HG03520 (cell line): ENCODE data around the gene ALPI.

Experiments
- ATAC-seq: cut with Tn5 transposase; IDR thresholded peaks from one replicate; pipeline ENCODE4 v1.9.1; 2021; ENCODE audit warnings: mild to moderate bottlenecking, moderate library complexity; ENCODE audit not compliant: unreplicated experiment

ALPI gene

GRCh38 chr2:232494542-232494941 is 38.6 kb downstream of the ALPI start:
- ATAC-seq: no peak

DNA sequence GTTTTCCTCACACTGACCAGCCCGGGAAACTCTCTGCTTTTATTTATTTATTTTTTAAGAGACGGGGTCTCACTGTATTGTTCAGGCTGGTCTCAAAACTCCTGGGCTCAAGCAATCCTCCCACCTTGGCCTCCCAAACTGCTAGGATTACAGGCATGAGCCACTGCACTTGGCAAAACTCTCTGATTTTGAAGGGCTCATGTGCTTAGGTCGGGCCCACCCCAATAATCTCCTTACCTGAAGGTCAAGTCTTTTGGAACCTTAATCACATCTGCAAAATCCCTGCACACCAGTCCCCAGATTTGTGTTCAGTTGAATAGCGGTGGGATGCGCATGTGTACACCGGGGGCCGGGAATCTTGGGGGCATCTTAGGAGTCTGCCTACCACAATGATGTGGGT is 39.3 kb downstream of the ALPI start:
- no peak for ATAC-seq

- no peak for ATAC-seq
These were observed 40.7 kb downstream of the ALPI start for GRCh38 chr2:232496501-232497270.

DNA sequence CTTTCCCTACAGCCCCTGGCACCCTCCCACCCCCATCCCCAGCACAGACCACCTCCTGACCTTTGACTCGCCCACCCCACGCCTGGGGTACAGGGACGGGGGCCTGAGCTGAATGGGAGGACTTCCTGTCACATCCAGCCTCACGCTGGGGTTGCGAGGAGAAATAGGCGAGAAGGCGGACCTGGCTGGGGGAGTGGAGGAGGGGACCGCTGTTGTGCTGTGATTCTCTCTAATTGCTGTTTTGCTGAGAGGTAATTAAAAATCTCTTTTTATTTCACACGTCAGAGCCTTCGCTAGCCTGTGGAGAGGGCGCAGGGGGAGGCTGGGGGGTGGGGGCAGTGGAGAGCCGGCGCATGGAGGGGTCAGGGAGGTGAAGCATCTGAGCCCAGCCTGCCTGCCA is 41.4 kb downstream of the ALPI start:
- ATAC-seq: no peak

- no peak for ATAC-seq
These were observed 42.5 kb downstream of the ALPI start for GRCh38 chr2:232498452-232498851.

DNA sequence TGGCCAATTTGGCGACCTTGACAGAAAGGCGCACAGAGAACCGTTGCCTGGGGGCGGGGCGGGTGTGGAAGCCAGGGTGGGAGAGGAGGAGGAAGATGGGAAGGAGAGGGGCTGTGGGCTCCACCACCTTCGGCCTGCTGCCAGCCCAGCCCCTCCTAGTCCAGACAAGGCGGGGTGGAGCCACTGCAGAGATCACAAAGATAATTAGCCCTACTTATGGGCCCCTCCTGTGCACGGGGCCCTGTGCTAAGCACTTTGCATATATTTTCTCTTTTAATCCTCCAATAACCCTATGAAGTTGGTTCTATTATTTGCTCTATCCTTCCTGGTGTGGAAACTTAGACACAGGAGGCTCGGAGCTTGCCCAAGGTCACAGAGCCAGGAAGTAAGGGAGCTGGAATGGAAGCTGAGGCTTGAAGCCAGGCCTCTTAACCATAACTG is 45.4 kb downstream of the ALPI start:
- no peak for ATAC-seq

GRCh38 chr2:232501794-232502390 is 45.9 kb downstream of the ALPI start:
- no peak for ATAC-seq

GRCh38 chr2:232502511-232502910 is 46.6 kb downstream of the ALPI start:
- no peak for ATAC-seq

GRCh38 chr2:232502911-232503808 is 47.2 kb downstream of the ALPI start:
- no peak for ATAC-seq

- ATAC-seq: no peak
These were observed 47.9 kb downstream of the ALPI start for GRCh38 chr2:232503809-232504323.

- ATAC-seq: no peak
These were observed 48.5 kb downstream of the ALPI start for GRCh38 chr2:232504438-232504837.

GRCh38 chr2:232505856-232506255 is 49.9 kb downstream of the ALPI start:
- no peak for ATAC-seq

DNA sequence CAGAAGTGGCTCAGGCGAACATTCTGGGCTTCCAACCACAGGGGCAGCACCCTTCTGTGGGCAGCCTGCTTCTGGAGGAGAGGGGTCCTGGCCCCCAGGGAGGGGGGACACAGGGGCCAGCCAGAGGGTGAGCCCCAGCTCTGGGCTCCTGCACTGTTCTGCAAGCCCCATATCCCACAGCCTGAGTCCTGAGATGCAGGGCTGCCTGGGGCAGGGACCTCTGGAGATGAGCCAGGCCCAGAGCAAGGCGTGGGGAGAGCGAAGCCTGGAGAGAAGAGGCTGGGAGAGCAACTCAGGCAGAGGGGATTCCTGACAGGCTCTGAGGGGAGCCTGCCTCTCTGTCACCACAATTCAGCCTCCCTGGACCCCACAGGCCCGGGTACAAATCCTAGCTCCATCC is 50.8 kb downstream of the ALPI start:
- ATAC-seq: no peak

- ATAC-seq: no peak
These were observed 52.3 kb downstream of the ALPI start for GRCh38 chr2:232508251-232508650.
